NCI-H345 treated with DMSO at 0.1 percent for 48 hours (cell line): ENCODE results near the gene ZNF324B.
A peak's percentile ranks its signal among the peaks of the same experiment; 100 is the strongest.
"Not testable (repeated sequence)": the region's sequence is repeated elsewhere in the genome, so short reads cannot be mapped to it uniquely, and the experiment has no call there.

Experiments
- DNase-seq: peaks from one replicate; lab custom pipeline; 2025; ENCODE audit not compliant: unreplicated experiment; lab: John Stamatoyannopoulos, UW

The ZNF324B gene

GRCh38 chr19:58453743-58454142, 2.3 kb downstream of the ZNF324B start:
- DNase-seq = no peak

GRCh38 chr19:58455306-58455705, 3.9 kb downstream of the ZNF324B start:
- DNase-seq = no peak

- no peak for DNase-seq
Observed at GRCh38 chr19:58456111-58456510, 4.7 kb downstream of the ZNF324B start.

GRCh38 chr19:58460039-58460438, 8.6 kb downstream of the ZNF324B start:
- DNase-seq = no peak

GRCh38 chr19:58466089-58466759, 14.8 kb downstream of the ZNF324B start:
- DNase-seq = no peak

- peak; percentile 84 for DNase-seq
Observed at GRCh38 chr19:58466760-58467589, 15.6 kb downstream of the ZNF324B start, which contains the start of gene ZNF324. TSS of gene ZNF324 (plus strand) at chr19:58467080. CDS start at chr19:58469186, 2,106 bp downstream.

- DNase-seq = peak; percentile 8
Observed at GRCh38 chr19:58468216-58468839, 16.9 kb downstream of the ZNF324B start.

GRCh38 chr19:58469241-58470013, 18.0 kb downstream of the ZNF324B start:
- no peak for DNase-seq

GRCh38 chr19:58470837-58471543, 19.6 kb downstream of the ZNF324B start:
- DNase-seq = not testable (repeated sequence)

- DNase-seq = no peak
Observed at GRCh38 chr19:58471736-58472135, 20.3 kb downstream of the ZNF324B start.

- no peak for DNase-seq
Observed at GRCh38 chr19:58473775-58474174, 22.4 kb downstream of the ZNF324B start.

- no peak for DNase-seq
Observed at GRCh38 chr19:58474291-58474996, 23.0 kb downstream of the ZNF324B start.

- no peak for DNase-seq
Observed at GRCh38 chr19:58474997-58475713, 23.7 kb downstream of the ZNF324B start.

GRCh38 chr19:58475714-58476497, 24.5 kb downstream of the ZNF324B start, which contains the start of gene ZNF446:
TSS of gene ZNF446 (plus strand) at chr19:58476352. CDS start at chr19:58477219, 867 bp downstream.
- DNase-seq = peak; percentile 67

GRCh38 chr19:58476498-58477015, 25.1 kb downstream of the ZNF324B start:
- no peak for DNase-seq

GRCh38 chr19:58477130-58477529, 25.7 kb downstream of the ZNF324B start:
- no peak for DNase-seq

- no peak for DNase-seq
Observed at GRCh38 chr19:58477871-58478270, 26.4 kb downstream of the ZNF324B start.

- DNase-seq = no peak
Observed at GRCh38 chr19:58479303-58479702, 27.9 kb downstream of the ZNF324B start.
